Skin of body (tissue), 1 donor: ENCODE measurements around the gene SMIM17. TPM values are rescaled to one million over a fixed set of nuclear protein-coding genes. Genes with fewer than 3 reads are reported as not detected.

Source experiments
- total RNA-seq: library from RNA; depleted of rRNA; stranded (reverse); fragments of >200 nt; gene quantifications from one replicate; pipeline ENCODE4 v1.2.3, GENCODE V29; 2014

SMIM17 gene
- total RNA-seq, 1 donor from 2014 or later = 0.20 TPM

Other genes starting within 250 kb of the SMIM17 start
- 2.6 TPM for gene ZNF582, start 249.6 kb upstream of the SMIM17 start, total RNA-seq
- 6.3 TPM for gene ZNF583, start 238.8 kb upstream of the SMIM17 start, total RNA-seq
- 10.6 TPM for gene ZNF667, start 165.8 kb upstream of the SMIM17 start, total RNA-seq
- 8.9 TPM for gene ZNF471, start 135.3 kb upstream of the SMIM17 start, total RNA-seq
- gene ZFP28, start 104.2 kb upstream of the SMIM17 start, total RNA-seq = 8.2 TPM
- 3.9 TPM for gene ZNF470, start 75.7 kb upstream of the SMIM17 start, total RNA-seq
- gene ZNF71, start 47.9 kb upstream of the SMIM17 start, total RNA-seq = 5.7 TPM
- gene ZNF835, start 28.6 kb downstream of the SMIM17 start, total RNA-seq = 1.8 TPM
- 37.3 TPM for gene PEG3, start 197.6 kb downstream of the SMIM17 start, total RNA-seq
- gene ZIM2, start 197.6 kb downstream of the SMIM17 start, total RNA-seq = 1.2 TPM